Measurements from ENCODE around the gene FUOM. TPM values are rescaled to one million over a fixed set of nuclear protein-coding genes. Genes with fewer than 3 reads are reported as not detected.
"Not testable (repeated sequence)": the region's sequence is repeated elsewhere in the genome, so short reads cannot be mapped to it uniquely, and the experiment has no call there.

FUOM gene
- polyA plus RNA-seq, 1 donor from 2014 or later = not detected

- H3K27ac ChIP-seq (ENCODE audit: low read length); H4K20me1 ChIP-seq (ENCODE audit: insufficient read depth); H3K36me3 ChIP-seq (ENCODE audit: insufficient read depth, low read length); H3K9ac ChIP-seq (ENCODE audit: low read length); H3K9me2 ChIP-seq (ENCODE audit: insufficient read depth, low read length); H3K27me3 ChIP-seq (ENCODE audit: insufficient read depth, low read depth, low read length); H3K9me3 ChIP-seq (ENCODE audit: low read length); H3K79me2 ChIP-seq (replicated peaks; ENCODE audit: insufficient read depth, low read length); H3K4me2 ChIP-seq (ENCODE audit: low read length); H3K4me3 ChIP-seq (ENCODE audit: low read length); H2AFZ ChIP-seq (ENCODE audit: low read depth, low read length); H3F3A ChIP-seq (ENCODE audit: insufficient read depth, low read length, poor library complexity, severe bottlenecking): not testable (repeated sequence)
These were observed 29.1 kb upstream of the FUOM start for GRCh38 chr10:133386951-133387350.

GRCh38 chr10:133385214-133385613 is 27.4 kb upstream of the FUOM start:
- H3K4me2 ChIP-seq (ENCODE audit: low read length) = no peak overlapping the region
- H3K4me3 ChIP-seq (ENCODE audit: low read length) = no peak overlapping the region
- TF ChIP-seq REST (IDR thresholded peaks at IDR 0.05; ENCODE audit: borderline replicate concordance) = no peak
- TF ChIP-seq TAF1 (IDR thresholded peaks at IDR 0.05; ENCODE audit: low read depth) = no peak
- TF ChIP-seq CTCF (IDR thresholded peaks at IDR 0.05; ENCODE audit: poor library complexity, severe bottlenecking) = no peak
- TF ChIP-seq EP300 (conservative IDR thresholded peaks at IDR 0.05; ENCODE audit: poor library complexity, severe bottlenecking) = no peak
- no peak for TF ChIP-seq POLR2AphosphoS5 (IDR thresholded peaks at IDR 0.05)
- no peak for TF ChIP-seq RAD21 (conservative IDR thresholded peaks at IDR 0.05)
- TF ChIP-seq EZH2 (IDR thresholded peaks at IDR 0.05; ENCODE audit: borderline replicate concordance, insufficient read depth, low read length, poor library complexity, severe bottlenecking) = no peak
- no peak for TF ChIP-seq SMC3 (conservative IDR thresholded peaks at IDR 0.05; ENCODE audit: poor library complexity)
- no peak for TF ChIP-seq MXI1 (conservative IDR thresholded peaks at IDR 0.05; ENCODE audit: poor library complexity, severe bottlenecking)
- no peak overlapping the region for H3K27ac ChIP-seq (ENCODE audit: low read length)
- no peak overlapping the region for H3K9ac ChIP-seq (ENCODE audit: low read length)
- H3K9me3 ChIP-seq (ENCODE audit: low read length) = no peaks in the 10 kb centered on the region
- no peaks in the 10 kb centered on the region for H3F3A ChIP-seq (ENCODE audit: insufficient read depth, low read length, poor library complexity, severe bottlenecking)
- H3K36me3 ChIP-seq (ENCODE audit: insufficient read depth, low read length) = no peaks in the 10 kb centered on the region
- no peaks in the 10 kb centered on the region for H3K27me3 ChIP-seq (ENCODE audit: insufficient read depth, low read depth, low read length)
- no peaks in the 10 kb centered on the region for H3K79me2 ChIP-seq (replicated peaks; ENCODE audit: insufficient read depth, low read length)
- H4K20me1 ChIP-seq (ENCODE audit: insufficient read depth) = no peaks in the 10 kb centered on the region
- H2AFZ ChIP-seq (ENCODE audit: low read depth, low read length) = no peak overlapping the region
- H3K9me2 ChIP-seq (ENCODE audit: insufficient read depth, low read length) = no peaks in the 10 kb centered on the region

GRCh38 chr10:133384071-133384470 is 26.3 kb upstream of the FUOM start:
- H3K27me3 ChIP-seq (ENCODE audit: insufficient read depth, low read depth, low read length) = no peaks in the 10 kb centered on the region
- no peak overlapping the region for H3K27ac ChIP-seq (ENCODE audit: low read length)
- no peak overlapping the region for H3K9ac ChIP-seq (ENCODE audit: low read length)

More at GRCh38 chr10:133384071-133384470, 26.3 kb upstream of the FUOM start:
- Histone ChIP-seq H3K4me3 (ENCODE audit: low read length) (no peak overlapping the region), H3K9me2 (ENCODE audit: insufficient read depth, low read length) (no peaks in the 10 kb centered on the region), H3K79me2 (replicated peaks; ENCODE audit: insufficient read depth, low read length) (no peaks in the 10 kb centered on the region), H3K9me3 (ENCODE audit: low read length) (no peaks in the 10 kb centered on the region), H3K4me2 (ENCODE audit: low read length) (no peak overlapping the region), H4K20me1 (ENCODE audit: insufficient read depth) (no peaks in the 10 kb centered on the region), H2AFZ (ENCODE audit: low read depth, low read length) (no peak overlapping the region), H3F3A (ENCODE audit: insufficient read depth, low read length, poor library complexity, severe bottlenecking) (no peaks in the 10 kb centered on the region), H3K36me3 (ENCODE audit: insufficient read depth, low read length) (no peaks in the 10 kb centered on the region)
- TF ChIP-seq EP300 (conservative IDR thresholded peaks at IDR 0.05; ENCODE audit: poor library complexity, severe bottlenecking) (no peak), CTCF (IDR thresholded peaks at IDR 0.05; ENCODE audit: poor library complexity, severe bottlenecking) (no peak), RAD21 (conservative IDR thresholded peaks at IDR 0.05) (no peak), POLR2AphosphoS5 (IDR thresholded peaks at IDR 0.05) (no peak)

Measured in neural cell (in vitro differentiated cells).